AG04449 (cell line): Measurements from ENCODE around the gene NABP2.

Experiments
- CTCF ChIA-PET: fragments of 350-600 bp; formaldehyde crosslinking; extraction: SDS; loops from one replicate; lab custom pipeline; 2021; ENCODE audit warnings: antibody characterized with exemption; lab: Yijun Ruan, JAX
- POLR2A ChIA-PET: fragments of 400-600, 350-600 bp; formaldehyde crosslinking; extraction: SDS; loops from one replicate; lab custom pipeline; 2020; ENCODE audit warnings: antibody characterized with exemption, inconsistent platforms; lab: Yijun Ruan, JAX
- DNase-seq: peaks from one replicate; pipeline ENCODE4 v3.0.0-alpha.2; 2010; ENCODE audit warnings: low read depth, low spot score
- H3K4me3 ChIP-seq: 2 replicates; pipeline ENCODE4 v1.5.1; 2011; ENCODE audit warnings: low read depth, mild to moderate bottlenecking, control low read depth, low read length
- TF ChIP-seq, protein P1 (sequence below): IDR thresholded peaks from one replicate; pipeline ENCODE4 v1.5.1; 2011; ENCODE audit warnings: mild to moderate bottlenecking, moderate library complexity, low read length, control low read depth, inconsistent platforms; ENCODE audit not compliant: insufficient read depth; ENCODE audit errors: missing control alignments

NABP2 gene

DNA sequence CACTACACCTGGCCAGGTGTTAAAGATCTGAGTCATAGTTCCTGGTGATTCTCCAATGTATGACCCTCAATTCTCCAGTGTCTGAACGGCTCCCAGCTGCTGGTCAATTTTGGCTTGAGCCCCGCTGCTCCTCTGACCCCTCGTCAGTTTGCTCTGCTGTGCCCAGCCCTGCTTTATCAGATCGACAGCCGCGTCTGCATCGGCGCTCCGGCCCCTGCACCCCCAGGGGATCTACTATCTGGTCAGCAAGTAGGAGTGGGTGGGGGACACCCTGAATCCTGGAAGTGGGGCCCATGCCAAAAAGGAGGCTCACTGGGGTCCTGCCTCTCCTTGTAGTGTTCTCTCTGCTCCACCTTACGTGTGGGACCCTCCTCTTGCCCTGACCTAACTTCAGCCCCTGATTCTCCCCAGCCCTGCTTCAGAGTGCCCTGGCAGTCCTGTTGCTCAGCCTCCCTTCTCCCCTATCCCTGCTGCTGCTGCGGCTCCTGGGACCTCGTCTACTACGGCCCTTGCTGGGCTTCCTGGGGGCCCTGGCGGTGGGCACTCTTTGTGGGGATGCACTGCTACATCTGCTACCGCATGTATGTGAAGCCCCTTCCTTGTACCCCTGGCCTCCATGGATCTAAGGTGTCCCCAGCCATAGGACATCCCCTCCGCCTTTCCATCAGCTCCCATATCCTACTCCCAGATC, 10.7 kb downstream of the NABP2 start:
- TF ChIP-seq, protein P1, sequence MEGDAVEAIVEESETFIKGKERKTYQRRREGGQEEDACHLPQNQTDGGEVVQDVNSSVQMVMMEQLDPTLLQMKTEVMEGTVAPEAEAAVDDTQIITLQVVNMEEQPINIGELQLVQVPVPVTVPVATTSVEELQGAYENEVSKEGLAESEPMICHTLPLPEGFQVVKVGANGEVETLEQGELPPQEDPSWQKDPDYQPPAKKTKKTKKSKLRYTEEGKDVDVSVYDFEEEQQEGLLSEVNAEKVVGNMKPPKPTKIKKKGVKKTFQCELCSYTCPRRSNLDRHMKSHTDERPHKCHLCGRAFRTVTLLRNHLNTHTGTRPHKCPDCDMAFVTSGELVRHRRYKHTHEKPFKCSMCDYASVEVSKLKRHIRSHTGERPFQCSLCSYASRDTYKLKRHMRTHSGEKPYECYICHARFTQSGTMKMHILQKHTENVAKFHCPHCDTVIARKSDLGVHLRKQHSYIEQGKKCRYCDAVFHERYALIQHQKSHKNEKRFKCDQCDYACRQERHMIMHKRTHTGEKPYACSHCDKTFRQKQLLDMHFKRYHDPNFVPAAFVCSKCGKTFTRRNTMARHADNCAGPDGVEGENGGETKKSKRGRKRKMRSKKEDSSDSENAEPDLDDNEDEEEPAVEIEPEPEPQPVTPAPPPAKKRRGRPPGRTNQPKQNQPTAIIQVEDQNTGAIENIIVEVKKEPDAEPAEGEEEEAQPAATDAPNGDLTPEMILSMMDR, result no peak
- H3K4me3 ChIP-seq, result no peak overlapping the region
- ChIA-PET POLR2A (interaction anchor here (1.0 to 1.6 kb wide), 2 partner anchors 13 to 16 kb away, joined by 3 to 4 read pairs; partner anchors contain the start of gene RNF41), CTCF (interaction anchor here (1.7 to 4.4 kb wide), 6 partner anchors 10 to 229 kb away, joined by 5 to 23 read pairs (median 10); partner anchors contain the start of genes ANKRD52, COQ10A and SMARCC2)
- no peak for DNase-seq

DNA sequence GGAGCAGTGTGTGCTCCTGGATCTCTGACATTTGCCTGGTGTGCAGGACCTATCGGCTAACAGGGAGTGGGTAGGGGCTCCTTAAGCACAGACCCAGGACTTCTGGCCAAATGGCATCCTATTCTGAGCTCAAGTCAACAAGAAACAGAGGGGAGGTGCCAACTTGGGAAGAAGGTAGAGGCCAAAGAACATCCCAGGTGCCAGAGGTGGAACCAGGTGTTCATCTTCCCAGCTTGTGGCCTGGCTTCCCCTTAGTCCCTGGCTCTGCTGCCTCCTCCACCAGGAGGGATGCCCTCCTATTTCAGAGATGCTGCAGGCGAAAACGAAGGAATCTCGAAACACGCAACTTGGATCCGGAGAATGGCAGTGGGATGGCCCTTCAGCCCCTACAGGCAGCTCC, 11.9 kb downstream of the NABP2 start:
- ChIA-PET POLR2A (interaction anchor here (1.4 to 3.5 kb wide), 3 partner anchors 12 to 15 kb away, joined by 3 to 21 read pairs (median 3); partner anchors contain the start of gene RNF41), CTCF (interaction anchor here (0.8 to 1.9 kb wide), 10 partner anchors 9 to 228 kb away, joined by 3 to 7 read pairs (median 5); partner anchors contain the start of genes ANKRD52, RNF41 and SMARCC2)
- no peak for DNase-seq
- no peak overlapping the region for H3K4me3 ChIP-seq
- TF ChIP-seq, protein P1, result no peak

GRCh38 chr12:56236985-56237384, 12.8 kb downstream of the NABP2 start:
- H3K4me3 ChIP-seq, result no peak overlapping the region
- POLR2A ChIA-PET, result interaction anchor here (1.3 to 3.5 kb wide), 3 partner anchors 11 to 122 kb away, joined by 3 to 21 read pairs (median 3); partner anchors contain the start of gene RNF41
- CTCF ChIA-PET, result interaction anchor here (1.1 to 1.9 kb wide), 9 partner anchors 9 to 227 kb away, joined by 3 to 7 read pairs (median 5); partner anchors contain the start of genes ANKRD52 and SMARCC2
- no peak for DNase-seq
- TF ChIP-seq, protein P1, result no peak

GRCh38 chr12:56237552-56237951, 13.4 kb downstream of the NABP2 start:
- POLR2A ChIA-PET, result interaction anchor here (1.3 to 3.5 kb wide), 2 partner anchors 11 to 121 kb away, joined by 3 to 21 read pairs; no protein-coding TSS in a partner anchor
- no peak for DNase-seq
- CTCF ChIA-PET, result interaction anchor here (1.3 to 1.9 kb wide), 5 partner anchors 11 to 48 kb away, joined by 3 to 6 read pairs (median 5); partner anchors contain the start of genes ANKRD52 and SMARCC2
- TF ChIP-seq, protein P1, result no peak
- H3K4me3 ChIP-seq, result no peak overlapping the region

GRCh38 chr12:56241424-56242303, 17.5 kb downstream of the NABP2 start:
- TF ChIP-seq, protein P1, result no peak
- ChIA-PET POLR2A (no interaction called here), CTCF (interaction anchor here (0.7 to 2.4 kb wide), 4 partner anchors 8 to 122 kb away, joined by 3 to 9 read pairs (median 3); partner anchors contain the start of gene ANKRD52)
- DNase-seq, result no peak
- no peak overlapping the region for H3K4me3 ChIP-seq
